HG03432 (cell line): Measurements from ENCODE around the gene ERCC6.

Source experiments
- ATAC-seq: cut with Tn5 transposase; IDR thresholded peaks from one replicate; pipeline ENCODE4 v1.9.1; 2021; ENCODE audit warnings: mild to moderate bottlenecking, moderate library complexity; ENCODE audit not compliant: unreplicated experiment

Gene ERCC6

DNA sequence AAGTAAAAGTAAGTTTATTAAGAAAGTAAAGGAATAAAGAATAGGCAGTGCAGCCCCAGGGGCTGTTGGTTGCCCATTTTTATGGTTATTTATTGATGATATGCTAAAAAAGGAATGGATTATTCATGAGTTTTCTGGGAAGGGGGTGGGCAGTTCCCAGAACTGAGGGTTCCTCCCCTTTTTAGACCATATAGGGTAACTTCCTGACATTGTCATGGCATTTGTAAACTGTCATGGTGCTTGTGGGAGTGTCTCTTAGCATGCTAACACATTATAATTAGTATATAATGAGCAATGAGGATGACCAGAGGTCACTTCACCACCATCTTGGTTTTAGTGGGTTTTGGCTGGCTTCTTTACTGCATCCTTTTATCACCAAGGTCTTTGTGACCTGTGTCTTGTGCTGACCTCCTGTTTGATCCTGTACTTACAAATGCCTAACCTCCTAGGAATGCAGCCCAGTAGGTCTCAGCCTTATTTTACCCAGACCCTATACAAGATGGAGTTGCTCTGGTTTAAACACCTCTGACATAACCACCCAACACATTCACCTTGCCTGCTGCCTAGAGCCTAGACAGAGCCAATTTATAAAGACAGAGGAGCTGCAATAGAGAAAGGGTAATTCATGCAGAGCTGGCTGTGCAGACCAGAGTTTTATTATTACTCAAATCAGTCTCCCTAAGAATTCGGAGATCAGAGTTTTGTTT lies 10.9 kb upstream of the ERCC6 start:
- ATAC-seq: no peak

DNA sequence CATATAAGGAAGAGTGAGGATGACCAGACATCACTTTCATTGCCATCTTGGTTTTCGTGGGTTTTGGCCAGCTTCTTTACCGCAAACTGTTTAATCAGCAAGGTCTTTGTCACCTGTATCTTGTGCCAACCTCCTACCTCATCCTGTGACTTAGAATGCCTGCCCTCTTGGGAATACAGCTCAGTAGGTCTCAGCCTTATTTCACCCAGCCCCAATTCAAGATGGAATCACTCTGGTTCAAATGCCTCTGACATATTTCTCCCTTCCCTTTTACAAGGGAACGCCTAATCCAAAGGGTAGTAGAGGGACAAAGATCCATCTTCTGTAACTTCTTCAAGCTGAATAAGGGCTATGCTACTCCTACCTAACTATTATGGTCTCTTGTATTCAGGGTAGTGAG lies 4.7 kb upstream of the ERCC6 start:
- no peak for ATAC-seq

DNA sequence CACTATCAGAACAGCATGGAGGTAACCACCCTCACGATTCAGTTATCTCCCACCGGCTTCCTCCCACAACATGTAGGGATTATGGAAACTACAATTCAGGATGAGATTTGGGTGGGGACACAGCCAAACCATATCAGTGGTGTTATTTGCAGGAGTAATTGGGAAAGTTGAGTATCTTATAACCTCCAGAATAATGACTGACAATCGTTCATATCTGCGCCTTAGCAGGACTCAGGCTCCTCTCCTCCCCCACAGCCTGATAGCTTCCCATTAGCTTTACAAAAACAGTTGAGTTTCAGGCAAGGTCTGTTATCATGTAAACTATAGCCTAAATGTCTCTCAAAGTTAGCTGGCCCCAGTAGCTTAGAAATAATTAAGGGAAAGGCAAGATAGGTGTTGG lies 3.4 kb upstream of the ERCC6 start:
- ATAC-seq: no peak

DNA sequence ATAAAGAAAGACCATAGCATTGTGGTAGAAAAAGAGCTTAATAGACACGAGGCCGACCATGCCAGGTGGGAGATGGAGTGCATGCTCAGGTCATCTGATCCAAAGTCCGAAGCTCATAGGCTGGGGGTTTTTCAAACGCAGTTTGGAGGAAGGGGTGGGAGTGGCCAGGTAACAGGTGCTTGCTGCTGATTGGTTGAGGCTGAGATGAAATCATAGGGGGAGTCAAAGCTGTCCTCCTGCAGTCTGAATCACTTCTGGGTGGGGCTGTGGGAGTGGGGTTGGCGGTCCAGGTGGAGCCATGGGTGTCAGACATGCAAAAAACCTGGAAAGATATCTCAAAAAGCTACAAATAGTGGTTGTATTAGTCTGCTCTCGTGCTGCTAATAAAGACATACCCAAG lies 2.8 kb upstream of the ERCC6 start:
- no peak for ATAC-seq

DNA sequence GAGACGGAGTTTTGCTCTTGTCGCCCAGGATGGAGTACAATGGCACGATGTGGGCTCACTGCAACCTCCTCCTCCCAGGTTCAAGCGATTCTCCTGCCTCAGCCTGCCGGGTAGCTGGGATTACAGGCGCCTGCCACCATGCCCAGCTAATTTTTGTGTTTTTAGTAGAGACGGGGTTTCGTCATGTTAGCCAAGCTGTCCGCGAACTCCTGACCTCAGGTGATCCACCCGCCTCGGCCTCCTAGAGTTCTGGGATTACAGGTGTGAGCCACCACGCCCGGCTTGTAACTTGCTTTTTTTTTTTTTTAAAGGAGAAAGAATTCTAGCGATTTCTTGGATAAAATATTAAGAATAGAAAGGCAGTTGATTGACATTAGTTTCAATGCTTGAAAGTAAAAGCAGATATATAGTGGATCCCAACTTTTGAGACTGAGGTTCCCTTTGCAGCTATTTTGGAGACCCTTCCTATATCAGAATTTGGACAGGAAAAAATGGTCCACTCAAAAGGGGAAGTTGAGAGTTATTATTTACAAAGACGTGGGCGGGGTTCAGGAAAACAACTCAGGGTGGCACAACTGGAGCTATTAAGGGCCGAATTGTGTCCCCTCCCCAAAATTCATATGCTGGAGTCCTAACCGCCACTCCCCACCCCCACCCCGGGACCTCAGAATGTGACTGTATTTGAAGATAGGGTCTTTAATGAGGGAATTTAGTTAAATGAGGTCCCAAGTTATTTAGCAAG lies 1.3 kb upstream of the ERCC6 start:
- no peak for ATAC-seq

DNA sequence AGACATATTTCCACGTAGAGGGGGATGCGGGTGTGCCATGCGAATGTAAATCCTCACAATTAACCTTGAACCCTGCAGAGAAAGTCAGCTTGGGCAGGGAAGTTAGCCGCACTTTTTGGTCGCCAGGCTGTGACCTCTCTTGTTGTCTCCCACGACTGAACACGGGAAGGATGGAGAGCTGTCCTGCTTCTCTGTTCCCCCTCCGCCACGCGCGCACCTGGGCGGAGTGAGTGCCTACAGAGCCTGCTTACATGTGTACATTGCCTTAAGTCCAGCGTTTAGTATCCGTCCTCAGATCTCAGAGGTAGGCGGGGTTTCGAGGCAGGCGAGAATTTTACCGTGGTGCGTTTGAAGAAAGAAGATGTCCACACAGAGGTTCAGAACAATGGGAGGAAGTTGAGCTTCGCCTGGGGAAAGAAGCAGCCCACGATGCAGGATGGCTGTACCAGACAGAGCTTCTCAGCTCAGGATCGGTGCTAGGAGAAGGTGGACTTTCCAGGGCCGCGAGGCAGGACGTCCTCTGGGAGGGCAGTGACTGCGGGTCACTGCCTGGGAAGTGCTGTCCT lies 482 bp upstream of the ERCC6 start:
- peak; percentile 6 for ATAC-seq

DNA sequence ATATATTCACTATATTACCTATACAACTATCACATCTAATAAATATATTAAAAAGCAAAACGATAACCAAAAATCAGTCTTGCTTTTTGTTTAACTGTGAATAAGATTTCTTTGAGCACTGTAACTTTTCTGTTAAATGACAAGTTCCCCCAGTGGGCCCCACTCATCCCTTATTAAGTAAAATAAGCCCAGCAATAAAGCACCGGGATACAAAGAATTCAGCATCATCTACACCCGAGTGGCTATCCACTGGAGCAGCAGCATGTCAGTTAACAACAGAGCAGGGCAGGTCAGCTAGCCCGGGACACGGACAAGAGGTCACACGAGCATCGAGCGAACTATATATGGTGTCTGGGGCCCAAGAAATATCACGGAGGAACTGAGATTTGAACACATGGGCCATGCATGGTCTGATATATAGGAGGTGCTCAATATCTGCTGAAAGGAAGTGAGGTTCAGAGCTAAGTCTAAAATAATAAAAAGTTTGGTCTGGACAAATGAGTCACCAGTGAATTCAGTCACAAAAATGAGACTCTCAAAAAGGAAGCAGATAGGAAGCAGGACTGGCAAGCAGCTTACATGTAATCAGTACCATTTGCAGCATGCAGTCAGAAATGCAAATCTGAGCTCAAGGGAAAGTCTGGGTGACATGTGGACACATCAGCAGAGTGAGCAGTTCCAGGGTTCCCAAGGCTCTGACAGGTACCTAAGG lies 4.1 kb downstream of the ERCC6 start:
- ATAC-seq: peak; percentile 54

DNA sequence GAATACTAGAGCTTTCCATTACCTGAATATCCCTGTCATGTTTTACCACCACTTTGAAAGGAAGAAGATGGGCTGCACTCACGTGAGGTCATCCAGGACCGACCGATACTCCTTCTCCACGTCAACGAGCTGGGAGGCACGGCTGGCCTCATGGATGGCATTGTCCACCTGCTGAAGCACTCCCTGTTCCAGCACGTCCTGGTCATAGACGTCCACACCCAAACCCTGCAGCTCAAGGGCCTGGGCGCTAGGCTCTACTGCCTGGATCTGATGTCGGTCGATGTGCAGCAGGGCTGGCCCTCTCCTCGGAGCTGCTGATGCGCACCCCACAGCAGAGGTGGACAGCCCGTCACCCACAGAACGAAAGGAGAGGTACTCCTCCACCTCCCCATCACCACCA lies 6.5 kb downstream of the ERCC6 start:
- no peak for ATAC-seq

DNA sequence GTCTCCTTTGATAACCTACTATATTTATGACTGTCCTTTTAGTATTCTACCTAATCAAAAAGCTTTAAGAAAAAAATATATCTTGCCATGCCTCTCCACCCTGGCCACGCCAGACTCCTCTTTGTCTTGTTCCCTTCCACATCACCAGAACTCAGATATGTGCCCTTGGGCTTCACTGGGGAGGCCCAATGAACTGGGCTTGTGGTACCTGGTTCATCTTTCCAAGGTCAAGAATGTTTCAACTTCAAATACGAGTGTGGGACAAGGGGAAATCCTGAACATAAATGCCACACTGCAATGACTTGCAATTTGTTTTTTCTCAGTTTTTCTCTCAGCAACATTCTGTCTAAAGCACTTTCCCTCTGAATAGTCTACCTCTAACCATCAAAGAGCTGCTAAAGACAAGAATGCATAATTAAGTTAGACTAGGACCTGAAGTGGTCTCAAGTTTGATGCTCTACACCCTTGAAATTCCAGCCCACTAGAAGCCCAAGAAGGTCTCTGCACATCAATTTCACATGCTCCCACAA lies 9.9 kb downstream of the ERCC6 start:
- no peak for ATAC-seq

DNA sequence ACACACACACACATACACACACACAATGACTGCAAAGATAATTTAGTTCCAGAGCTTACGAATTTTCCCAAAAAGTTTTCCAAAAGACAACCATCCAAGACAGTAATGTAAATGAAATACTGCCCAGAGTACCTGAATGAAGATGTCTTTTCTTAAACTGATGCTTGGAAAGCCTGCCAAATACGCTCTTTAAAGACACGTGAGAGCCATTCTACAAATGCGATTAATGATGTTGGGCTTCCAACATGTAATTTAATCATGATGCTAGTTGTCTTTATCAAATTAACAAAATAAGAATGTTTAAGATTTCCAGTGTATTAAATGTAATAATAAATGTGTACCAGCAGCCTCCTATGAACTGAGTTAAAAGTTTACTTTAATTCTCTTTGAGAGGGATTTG lies 11.1 kb downstream of the ERCC6 start:
- ATAC-seq: no peak

DNA sequence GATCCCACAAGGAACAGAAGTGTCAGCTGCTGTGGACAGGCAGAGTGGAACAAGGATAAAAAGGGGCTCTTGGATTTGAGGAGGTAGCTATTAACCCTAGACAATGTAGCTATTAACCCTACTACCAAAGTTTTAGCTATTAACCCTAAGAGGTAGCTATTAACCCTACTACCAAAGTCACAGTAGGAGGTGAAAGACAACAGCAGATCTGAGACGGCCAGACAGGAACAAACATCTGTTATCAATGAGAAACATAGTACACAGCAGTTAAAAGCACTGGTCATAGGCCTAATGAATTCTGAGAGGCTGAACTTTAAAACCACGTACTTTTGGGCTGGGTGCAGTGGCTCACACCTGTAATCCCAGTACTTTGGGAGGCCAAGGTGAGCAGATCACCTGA lies 11.9 kb downstream of the ERCC6 start:
- ATAC-seq: no peak

DNA sequence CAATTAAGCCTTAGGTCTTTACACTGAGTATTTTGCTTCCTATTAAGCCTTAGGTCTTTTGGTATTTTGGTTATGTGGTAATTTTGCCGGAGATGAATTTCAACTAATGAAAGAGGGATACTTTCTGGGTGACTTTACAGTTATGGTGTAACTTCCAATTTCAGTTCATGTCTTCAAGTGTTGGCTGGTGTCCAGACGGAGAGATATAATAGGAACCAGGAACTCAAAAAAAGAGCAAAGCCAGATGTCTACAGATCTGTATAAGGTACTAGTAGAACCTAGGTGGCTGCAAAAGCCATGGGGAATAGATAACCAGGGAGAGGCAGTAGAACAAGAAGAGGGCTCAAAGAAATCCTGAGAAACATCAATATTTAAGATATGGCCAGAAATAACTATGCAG lies 12.3 kb downstream of the ERCC6 start:
- ATAC-seq: no peak

DNA sequence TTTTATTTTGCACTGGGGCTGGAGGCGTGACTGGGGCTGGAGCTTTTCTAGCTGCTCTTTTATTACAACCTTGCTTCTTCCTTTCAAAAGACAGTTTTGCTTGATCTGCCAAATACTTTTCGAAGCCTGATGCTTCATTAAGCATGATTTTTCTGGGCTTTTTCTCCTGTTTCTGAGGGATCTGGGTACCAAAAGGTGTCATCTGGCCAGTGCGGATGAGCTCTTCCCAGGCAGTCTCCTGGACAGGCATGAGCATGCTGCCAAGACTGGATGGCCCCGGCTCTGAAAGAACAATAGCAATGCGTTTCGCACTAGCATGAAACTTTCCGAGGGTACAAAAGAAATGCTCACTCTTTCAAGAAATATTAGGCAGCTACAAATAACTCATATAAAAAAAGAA lies 14.4 kb downstream of the ERCC6 start:
- ATAC-seq: no peak

DNA sequence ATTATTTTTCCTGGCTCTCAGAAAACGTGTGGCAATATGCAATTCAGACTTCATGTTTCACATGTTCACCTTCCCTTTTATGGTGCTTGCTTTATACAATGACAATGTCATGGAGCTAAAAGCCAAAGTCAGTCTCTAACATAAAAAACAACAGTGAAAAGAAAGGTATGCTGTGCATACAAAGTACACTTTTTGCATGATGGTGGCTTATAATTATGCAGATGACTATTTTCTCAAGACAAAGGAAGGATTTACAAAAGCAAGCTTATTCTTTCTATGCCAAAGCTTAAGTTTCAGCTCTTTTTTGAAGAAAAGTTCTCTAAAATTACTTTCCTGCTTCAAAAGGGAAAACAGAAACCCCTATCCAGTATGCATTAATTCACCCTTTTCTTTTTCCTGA lies 15.6 kb downstream of the ERCC6 start:
- ATAC-seq: no peak

DNA sequence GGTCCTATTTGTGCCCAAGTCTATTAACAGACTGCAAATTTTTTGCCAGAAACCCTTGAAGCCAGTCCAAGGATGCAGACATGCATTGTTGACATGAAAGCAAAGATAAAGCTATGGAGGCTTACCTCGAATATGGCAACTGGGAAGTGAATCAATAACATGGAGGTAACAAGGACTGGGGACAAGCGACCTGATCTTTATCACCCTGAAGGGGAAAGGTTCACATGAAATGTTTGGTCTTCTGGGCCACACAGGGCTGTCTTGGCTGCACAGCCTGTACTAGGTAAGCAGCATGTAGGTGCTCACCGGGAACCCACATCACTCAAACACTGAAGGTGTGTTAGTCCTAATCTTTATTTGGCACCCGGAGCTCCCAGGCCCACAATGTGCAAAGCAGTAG lies 17.9 kb downstream of the ERCC6 start:
- ATAC-seq: no peak

DNA sequence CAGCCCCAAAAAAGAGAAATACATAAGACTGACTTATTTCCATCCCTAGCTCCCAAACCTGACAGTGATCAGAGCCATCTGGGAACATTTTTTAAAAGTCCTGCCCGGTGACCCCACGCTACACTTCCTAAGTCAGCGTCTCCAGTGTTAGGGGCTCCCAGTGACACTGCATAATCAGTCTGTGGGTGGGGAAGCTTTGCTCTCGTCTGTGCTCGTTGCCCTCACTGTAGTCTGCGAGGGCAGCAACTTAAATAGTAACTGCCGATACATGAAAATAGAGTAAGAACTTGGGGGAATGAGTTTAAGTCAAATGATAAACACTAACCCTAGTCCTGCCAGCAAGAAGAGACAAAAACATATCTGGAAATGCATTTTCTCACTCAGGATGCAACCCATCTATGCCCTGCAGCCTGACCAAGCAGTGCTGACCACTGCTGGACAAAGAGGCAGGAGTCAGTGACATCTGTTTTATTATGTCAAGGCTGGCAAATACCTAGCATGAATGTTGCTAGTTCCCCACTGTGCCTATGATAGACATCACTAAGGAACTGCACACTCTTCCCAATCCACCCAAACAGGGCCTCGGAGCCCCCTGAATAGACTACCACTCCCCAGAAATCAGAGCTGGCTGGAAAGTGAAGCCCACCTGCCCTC lies 18.7 kb downstream of the ERCC6 start:
- no peak for ATAC-seq

DNA sequence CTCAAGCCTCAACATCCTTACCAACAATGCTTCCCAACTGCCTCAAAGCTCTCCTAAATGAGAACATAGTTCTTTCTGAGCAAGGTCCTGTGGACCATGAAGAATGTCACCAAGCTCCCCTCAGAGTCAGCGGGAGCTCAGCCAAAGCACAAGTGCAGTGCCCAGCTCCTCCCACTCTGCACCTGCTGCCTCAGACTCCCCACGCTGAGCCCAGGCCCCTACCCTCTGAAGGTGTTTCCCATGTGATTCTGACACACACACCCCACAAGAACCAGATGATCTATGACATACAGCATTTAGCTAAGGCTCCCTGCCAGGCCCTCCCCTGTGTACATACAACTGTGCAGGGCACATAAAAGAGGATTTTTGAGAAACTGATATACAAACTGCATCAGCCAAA lies 19.2 kb downstream of the ERCC6 start:
- ATAC-seq: no peak

DNA sequence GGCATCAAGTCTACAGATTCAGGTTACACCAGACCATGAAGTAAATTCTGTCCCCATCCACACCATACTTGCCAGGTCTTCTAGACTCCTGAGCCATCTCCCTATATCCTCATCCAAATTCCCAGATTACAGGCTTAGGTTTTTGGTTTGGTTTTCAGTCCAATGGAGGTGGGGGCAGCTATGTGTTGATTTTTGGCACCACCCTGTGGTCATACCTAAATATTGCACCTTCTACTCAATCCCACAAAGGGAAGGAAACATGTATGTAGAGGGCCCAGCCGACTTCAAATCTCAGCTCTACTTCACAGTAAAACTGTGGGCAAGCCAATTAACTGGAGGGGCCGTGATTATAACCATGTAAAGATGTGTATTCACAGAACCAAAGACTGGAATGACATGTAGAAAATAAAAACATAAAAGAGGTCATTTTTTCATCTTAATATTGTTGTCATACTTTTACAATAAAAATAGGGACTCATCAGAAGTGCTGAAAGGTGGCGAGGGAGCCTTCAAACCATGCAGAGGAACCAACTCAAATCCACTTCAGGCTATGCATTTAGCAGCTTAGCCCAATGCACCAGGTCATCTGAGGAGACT lies 19.8 kb downstream of the ERCC6 start:
- ATAC-seq: no peak

DNA sequence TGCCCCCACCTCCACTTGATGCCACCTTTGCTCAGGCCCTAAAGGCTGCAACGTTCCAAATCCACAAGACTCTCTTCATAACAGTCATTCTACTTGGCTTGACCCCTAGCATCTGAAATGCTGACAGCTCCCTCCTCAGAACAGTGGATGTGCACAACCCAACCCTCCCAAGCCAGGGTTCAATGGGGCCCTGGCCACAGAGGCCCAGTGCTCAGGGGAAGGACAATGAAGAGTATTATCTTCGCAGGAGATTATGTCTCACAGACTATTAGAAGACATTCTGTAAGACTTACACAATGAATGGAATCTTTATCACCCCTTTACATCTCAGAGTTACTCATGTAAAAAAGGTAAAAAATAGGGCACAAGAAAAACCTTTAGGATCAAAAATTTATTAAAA lies 20.4 kb downstream of the ERCC6 start:
- ATAC-seq: no peak

DNA sequence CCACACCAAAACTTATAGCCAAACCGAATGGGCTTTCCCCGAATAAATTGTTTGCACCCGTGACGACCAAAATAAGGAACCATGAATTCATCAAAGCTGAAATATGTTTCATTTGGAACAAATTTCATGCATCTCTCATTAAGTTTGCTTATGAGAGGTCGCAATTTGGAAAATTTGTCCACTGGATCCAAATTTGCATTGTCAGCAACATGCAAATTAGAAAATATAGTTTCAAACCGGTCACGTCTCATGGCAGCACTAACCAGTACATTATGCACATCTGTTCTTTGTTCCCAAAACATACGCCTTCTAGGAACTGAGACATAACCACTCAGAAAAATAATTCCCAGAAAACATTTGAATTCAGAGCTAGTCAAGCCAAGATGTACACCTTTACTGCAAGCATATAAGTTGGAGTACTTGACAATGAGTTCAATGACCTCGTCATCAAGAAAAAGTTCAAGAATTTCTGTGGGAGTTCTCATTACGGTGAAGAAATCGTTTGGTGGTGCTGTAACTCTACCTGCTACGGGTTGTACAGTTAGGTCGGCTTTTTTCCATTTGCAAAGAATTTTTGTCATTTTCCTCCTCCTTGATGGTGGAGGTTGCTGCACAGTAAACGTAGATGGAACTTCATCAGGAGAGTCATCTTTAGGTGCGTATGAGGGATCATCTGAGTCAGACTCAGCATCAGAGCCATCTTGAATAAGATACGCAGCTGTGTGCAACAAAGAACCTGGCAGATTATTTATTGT lies 22.5 kb downstream of the ERCC6 start:
- no peak for ATAC-seq
